HepG2 (cell line): Measurements from ENCODE around the gene THADA. TPM values are rescaled to one million over a fixed set of nuclear protein-coding genes. Genes with fewer than 3 reads are reported as not detected.

Source experiments
- BHLHE40 ChIP-seq: IDR thresholded peaks from 2 replicates; pipeline ENCODE4 v1.6.1; 2011; ENCODE audit warnings: low read length, improper control_type of control experiment
- CHCHD3 ChIP-seq: sonication (generic); formaldehyde crosslinking; IDR thresholded peaks from 2 replicates; pipeline ENCODE4 v1.8.0; 2022; ENCODE audit warnings: mild to moderate bottlenecking, missing genetic modification reagents, moderate library complexity
- ELF1 ChIP-seq: sonication (generic); formaldehyde crosslinking; IDR thresholded peaks from 2 replicates; pipeline ENCODE4 v1.4.0; 2020; ENCODE audit warnings: missing genetic modification reagents
- FUBP1 ChIP-seq: sonication (generic); formaldehyde crosslinking; IDR thresholded peaks from 2 replicates; pipeline ENCODE4 v1.5.1; 2020; ENCODE audit warnings: missing genetic modification reagents, mild to moderate bottlenecking, borderline replicate concordance
- LBX2 ChIP-seq: sonication (generic); formaldehyde crosslinking; IDR thresholded peaks from 2 replicates; pipeline ENCODE4 v1.5.0; 2020; ENCODE audit warnings: missing genetic modification reagents, mild to moderate bottlenecking, borderline replicate concordance
- MATR3 ChIP-seq: sonication (generic); formaldehyde crosslinking; IDR thresholded peaks from 2 replicates; pipeline ENCODE4 v1.4.0; 2020; ENCODE audit warnings: missing genetic modification reagents
- MED1 ChIP-seq: sonication (generic); formaldehyde crosslinking; IDR thresholded peaks from 2 replicates; pipeline ENCODE4 v1.4.0; 2020; ENCODE audit warnings: missing genetic modification reagents
- ONECUT2 ChIP-seq: sonication (generic); formaldehyde crosslinking; IDR thresholded peaks from 2 replicates; pipeline ENCODE4 v1.4.0; 2020; ENCODE audit warnings: missing genetic modification reagents
- PHF20 ChIP-seq: sonication (generic); formaldehyde crosslinking; IDR thresholded peaks from 2 replicates; pipeline ENCODE4 v1.5.0; 2020; ENCODE audit warnings: mild to moderate bottlenecking, missing genetic modification reagents
- PHF21A ChIP-seq: sonication (generic); formaldehyde crosslinking; IDR thresholded peaks from 2 replicates; pipeline ENCODE4 v1.5.0; 2020; ENCODE audit warnings: mild to moderate bottlenecking, missing genetic modification reagents
- PHF5A ChIP-seq: IDR thresholded peaks from one replicate; pipeline ENCODE4 v1.6.1; 2018; ENCODE audit warnings: low read depth, missing genetic modification reagents; ENCODE audit not compliant: unreplicated experiment
- PITX1 ChIP-seq: sonication (generic); formaldehyde crosslinking; IDR thresholded peaks from 2 replicates; pipeline ENCODE4 v1.5.1; 2020; ENCODE audit warnings: mild to moderate bottlenecking, missing genetic modification reagents
- PLSCR1 ChIP-seq: sonication (generic); formaldehyde crosslinking; IDR thresholded peaks from 2 replicates; pipeline ENCODE4 v1.5.0; 2020; ENCODE audit warnings: missing genetic modification reagents, mild to moderate bottlenecking, borderline replicate concordance
- SIX4 ChIP-seq: sonication (generic); formaldehyde crosslinking; IDR thresholded peaks from 2 replicates; pipeline ENCODE4 v1.4.0; 2020; ENCODE audit warnings: missing genetic modification reagents
- SNAI1 ChIP-seq: sonication (generic); formaldehyde crosslinking; IDR thresholded peaks from 2 replicates; pipeline ENCODE4 v1.5.0; 2020; ENCODE audit warnings: mild to moderate bottlenecking, missing genetic modification reagents, borderline replicate concordance
- THAP8 ChIP-seq: sonication (generic); formaldehyde crosslinking; IDR thresholded peaks from 2 replicates; pipeline ENCODE4 v1.5.1; 2020; ENCODE audit warnings: missing genetic modification reagents, mild to moderate bottlenecking, borderline replicate concordance
- ZFY ChIP-seq: sonication (generic); formaldehyde crosslinking; IDR thresholded peaks from 2 replicates; pipeline ENCODE4 v1.4.0; 2020; ENCODE audit warnings: missing genetic modification reagents
- ZNF275 ChIP-seq: sonication (generic); formaldehyde crosslinking; IDR thresholded peaks from 2 replicates; pipeline ENCODE4 v1.8.0; 2022; ENCODE audit warnings: missing genetic modification reagents, mild to moderate bottlenecking, inconsistent platforms, borderline replicate concordance
- ZNF574 ChIP-seq: sonication (generic); formaldehyde crosslinking; IDR thresholded peaks from 2 replicates; pipeline ENCODE4 v1.4.0; 2020; ENCODE audit warnings: missing genetic modification reagents
- ZNF629 ChIP-seq: sonication (generic); formaldehyde crosslinking; conservative IDR thresholded peaks from 2 replicates; pipeline ENCODE4 v1.5.0; 2020; ENCODE audit warnings: missing genetic modification reagents
- ZNF670 ChIP-seq: sonication (generic); formaldehyde crosslinking; IDR thresholded peaks from 2 replicates; pipeline ENCODE4 v1.8.0; 2022; ENCODE audit warnings: mild to moderate bottlenecking, missing genetic modification reagents, borderline replicate concordance
- ZNF746 ChIP-seq: sonication (generic); formaldehyde crosslinking; IDR thresholded peaks from 2 replicates; pipeline ENCODE4 v1.8.0; 2022; ENCODE audit warnings: mild to moderate bottlenecking, missing genetic modification reagents
- polyA plus RNA-seq, 8 experiments: library from polyadenylated mRNA; depleted of rRNA in 3 of 8; stranded (reverse) in 7 of 8; unstranded in 1 of 8; fragments of >200 nt; fragmentation: Illumina TruSeq in 4 of 8; extraction: Trizol in 4 of 8; gene quantifications; 2 replicates each; pipeline versions ENCODE4 v1.2.1 to v1.2.3, GENCODE V29; 2011 to 2016; ENCODE audit warnings: low read depth in 4 of 8, missing spikeins in 1 of 8, mixed read lengths in 1 of 8; ENCODE audit not compliant: insufficient read depth in 1 of 8
- total RNA-seq, 5 experiments: library from RNA; depleted of rRNA; stranded (reverse); fragments of >200 nt; fragmentation: Illumina TruSeq; extraction: Trizol; gene quantifications; 2 replicates each; pipeline ENCODE4 v1.2.3, GENCODE V29; 2016; ENCODE audit warnings: low read depth in 1 of 5

THADA gene
- total and polyA plus RNA-seq, 2 of the 13 experiments (the other 11 are each of a cell fraction or from before 2014, with no cell fraction given): 12.7 to 21.7 TPM

- TF ChIP-seq BHLHE40 (0 out of 2 replicates have a peak, but pooled peaks have one; percentile 34), LBX2 (peak; percentile 55; the same call in 1 of the 2 replicates), PLSCR1 (CRISPR knock-in tag) (no peak), ELF1 (no peak; the same call in 1 of the 2 replicates), MATR3 (CRISPR knock-in tag) (no peak), PHF20 (CRISPR knock-in tag) (no peak), SIX4 (CRISPR knock-in tag) (0 out of 2 replicates have a peak, but pooled peaks have one; percentile 13), MED1 (peak; percentile 12), ZNF275 (CRISPR knock-in tag) (no peak; the same call in 1 of the 2 replicates), SNAI1 (CRISPR knock-in tag) (peak; percentile 43; the same call in 1 of the 2 replicates), CHCHD3 (CRISPR knock-in tag) (no peak), ZNF670 (no peak; the same call in 1 of the 2 replicates), THAP8 (CRISPR knock-in tag) (peak; percentile 71; the same call in 1 of the 2 replicates), ZNF629 (CRISPR knock-in tag) (no peak), PITX1 (CRISPR knock-in tag) (peak; percentile 58), ZNF746 (no peak), PHF5A (no peak), PHF21A (CRISPR knock-in tag) (no peak), ONECUT2 (CRISPR knock-in tag) (no peak), ZNF574 (CRISPR knock-in tag) (peak; percentile 49; the same call in 1 of the 2 replicates), FUBP1 (CRISPR knock-in tag) (no peak), ZFY (peak; percentile 80; the same call in 1 of the 2 replicates)
Measured at GRCh38 chr2:43225788-43226557, 369.9 kb downstream of the THADA start (continued).
